Loucy (cell line): ENCODE measurements around the gene FOXL1.

ENCODE experiments used
- EZH2phosphoT487 ChIP-seq: fragments of 200-600 bp; IDR thresholded peaks from 2 replicates; pipeline ENCODE4 v1.6.1; 2018; ENCODE audit warnings: antibody characterized with exemption, mild to moderate bottlenecking, moderate library complexity, borderline replicate concordance
- TF ChIP-seq, protein P1 (sequence below): fragments of 200-600 bp; sonication (generic); conservative IDR thresholded peaks from 2 replicates; pipeline ENCODE4 v1.5.1; 2014; ENCODE audit warnings: mild to moderate bottlenecking, antibody characterized with exemption, low read length

DNA sequence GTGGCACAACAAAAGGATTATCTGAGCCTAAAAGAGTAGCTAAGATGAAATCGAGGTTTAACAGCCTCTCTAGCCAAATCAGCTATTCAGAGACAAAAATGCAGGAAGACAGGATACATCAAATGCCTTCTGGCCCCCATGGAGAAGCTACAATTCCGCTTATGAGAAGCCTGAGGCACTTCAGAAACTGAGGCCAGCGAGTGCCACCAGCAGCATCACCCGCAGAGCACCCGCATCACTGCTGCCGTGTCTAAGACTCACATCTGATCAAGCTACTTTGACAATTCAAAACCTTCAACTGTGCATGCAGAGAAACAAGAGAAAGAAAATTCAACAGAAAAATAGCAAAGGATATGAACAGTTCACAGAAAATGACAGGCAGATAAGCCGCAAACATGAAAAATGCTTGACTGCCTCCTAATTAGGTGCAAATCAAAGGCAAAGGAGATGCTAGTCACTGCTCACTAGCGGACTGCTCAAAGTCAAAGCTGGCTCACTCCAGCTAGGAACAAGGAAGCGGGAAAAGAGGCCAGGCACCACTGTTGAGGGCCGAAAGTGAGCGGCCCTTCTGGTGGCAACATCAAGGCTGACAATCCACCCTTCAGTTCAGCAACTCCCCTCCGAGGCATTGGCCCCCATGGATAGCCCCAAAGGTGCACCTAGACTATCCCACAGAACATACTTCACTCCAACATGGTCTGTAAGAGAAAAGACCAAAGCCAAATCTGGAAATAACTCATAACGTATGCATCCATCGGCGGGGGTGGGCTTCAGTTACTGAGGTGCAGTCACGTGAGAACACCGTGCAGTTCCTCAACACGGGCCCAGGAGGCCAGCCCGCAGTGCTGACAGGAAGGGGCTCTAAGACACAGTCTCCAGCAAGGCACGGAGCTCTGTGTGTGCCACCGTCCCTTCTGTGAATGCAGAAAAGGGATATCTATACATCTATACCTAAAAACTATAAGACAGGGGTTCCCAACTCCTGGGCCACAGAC lies 35.3 kb upstream of the FOXL1 start:
- TF ChIP-seq, protein P1, sequence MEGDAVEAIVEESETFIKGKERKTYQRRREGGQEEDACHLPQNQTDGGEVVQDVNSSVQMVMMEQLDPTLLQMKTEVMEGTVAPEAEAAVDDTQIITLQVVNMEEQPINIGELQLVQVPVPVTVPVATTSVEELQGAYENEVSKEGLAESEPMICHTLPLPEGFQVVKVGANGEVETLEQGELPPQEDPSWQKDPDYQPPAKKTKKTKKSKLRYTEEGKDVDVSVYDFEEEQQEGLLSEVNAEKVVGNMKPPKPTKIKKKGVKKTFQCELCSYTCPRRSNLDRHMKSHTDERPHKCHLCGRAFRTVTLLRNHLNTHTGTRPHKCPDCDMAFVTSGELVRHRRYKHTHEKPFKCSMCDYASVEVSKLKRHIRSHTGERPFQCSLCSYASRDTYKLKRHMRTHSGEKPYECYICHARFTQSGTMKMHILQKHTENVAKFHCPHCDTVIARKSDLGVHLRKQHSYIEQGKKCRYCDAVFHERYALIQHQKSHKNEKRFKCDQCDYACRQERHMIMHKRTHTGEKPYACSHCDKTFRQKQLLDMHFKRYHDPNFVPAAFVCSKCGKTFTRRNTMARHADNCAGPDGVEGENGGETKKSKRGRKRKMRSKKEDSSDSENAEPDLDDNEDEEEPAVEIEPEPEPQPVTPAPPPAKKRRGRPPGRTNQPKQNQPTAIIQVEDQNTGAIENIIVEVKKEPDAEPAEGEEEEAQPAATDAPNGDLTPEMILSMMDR: no peak
- TF ChIP-seq EZH2phosphoT487: no peak
